PC-3 (cell line): ENCODE measurements around the gene IRF1. TPM values are rescaled to one million over a fixed set of nuclear protein-coding genes. Genes with fewer than 3 reads are reported as not detected.
A peak's percentile ranks its signal among the peaks of the same experiment; 100 is the strongest.

Experiments used
- ATAC-seq: fragments of 200-7000 bp; cut with Tn5 transposase; 2 replicates; pipeline ENCODE4 v1.9.1; 2020; ENCODE audit warnings: mild to moderate bottlenecking, moderate library complexity
- BruUV-seq: library from RNA; stranded (reverse); fragments of 400-500 nt; replicated peaks from 2 replicates; lab custom pipeline; 2021; lab: Mats Ljungman, UMichigan
- CTCF ChIA-PET: fragments of 300-600 bp; sonication (Branson Sonifier 250); formaldehyde crosslinking; loops from one replicate; lab custom pipeline; 2022; ENCODE audit warnings: antibody characterized with exemption; lab: Charles Lee
- POLR2A ChIA-PET: fragments of 300-600 bp; sonication (Branson Sonifier 250); formaldehyde crosslinking; loops from one replicate; lab custom pipeline; 2022; ENCODE audit warnings: antibody characterized with exemption; ENCODE audit not compliant: unreplicated experiment; lab: Charles Lee
- DNase-seq: peaks from one replicate; pipeline ENCODE4 v3.0.0-alpha.2; 2015
- H2AFZ ChIP-seq: fragments of 300-600 bp; sonication (generic); 2 replicates; pipeline ENCODE4 v1.6.0; 2016; ENCODE audit warnings: antibody characterized with exemption, low read length
- H3F3A ChIP-seq: fragments of 300-600 bp; sonication (generic); one replicate; pipeline ENCODE4 v1.6.0; 2017; ENCODE audit warnings: antibody characterized with exemption, low read length, control low read depth, mild to moderate bottlenecking; ENCODE audit not compliant: unreplicated experiment
- H3K27ac ChIP-seq: fragments of 300-600 bp; sonication (generic); 2 replicates; pipeline ENCODE4 v1.5.1; 2016; ENCODE audit warnings: mild to moderate bottlenecking, low read length
- H3K27me3 ChIP-seq: fragments of 300-600 bp; sonication (generic); 2 replicates; pipeline ENCODE4 v1.6.1; 2016; ENCODE audit warnings: low read length, mixed read lengths
- H3K36me3 ChIP-seq: fragments of 300-600 bp; sonication (generic); 2 replicates; pipeline ENCODE4 v1.6.1; 2016; ENCODE audit warnings: low read depth, mixed run types, low read length, mixed read lengths
- H3K4me1 ChIP-seq: fragments of 300-600 bp; sonication (generic); 2 replicates; pipeline ENCODE4 v1.5.1; 2016; ENCODE audit warnings: low read length; ENCODE audit not compliant: insufficient read depth
- H3K4me2 ChIP-seq: fragments of 300-600 bp; sonication (generic); 2 replicates; pipeline ENCODE4 v1.6.0; 2016; ENCODE audit warnings: low read length
- H3K4me3 ChIP-seq: fragments of 300-600 bp; sonication (generic); 2 replicates; pipeline ENCODE4 v1.5.1; 2016; ENCODE audit warnings: mild to moderate bottlenecking, low read length, mixed read lengths
- H3K79me2 ChIP-seq: fragments of 300-600 bp; sonication (generic); 2 replicates; pipeline ENCODE4 v1.6.1; 2017; ENCODE audit warnings: low read length, mixed read lengths
- H3K9ac ChIP-seq: fragments of 300-600 bp; sonication (generic); 2 replicates; pipeline ENCODE4 v1.6.0; 2016; ENCODE audit warnings: mild to moderate bottlenecking, low read length
- H3K9me2 ChIP-seq: fragments of 300-600 bp; sonication (generic); replicated peaks from 2 replicates; pipeline ENCODE4 v1.6.1; 2016; ENCODE audit warnings: mixed run types, low read length, mixed read lengths
- H3K9me3 ChIP-seq: fragments of 300-600 bp; sonication (generic); 2 replicates; pipeline ENCODE4 v1.6.1; 2016; ENCODE audit warnings: low read length, mixed read lengths
- H4K20me1 ChIP-seq: fragments of 300-600 bp; sonication (generic); 2 replicates; pipeline ENCODE4 v1.6.1; 2016; ENCODE audit warnings: low read length, mixed read lengths
- CTCF ChIP-seq: fragments of 300-600 bp; sonication (generic); conservative IDR thresholded peaks from 2 replicates; pipeline ENCODE4 v1.5.1; 2017; ENCODE audit warnings: antibody characterized with exemption, low read depth, mild to moderate bottlenecking, low read length
- EZH2 ChIP-seq: fragments of 300-600 bp; sonication (generic); IDR thresholded peaks from one replicate; pipeline ENCODE4 v1.6.1; 2017; ENCODE audit warnings: antibody characterized with exemption, mild to moderate bottlenecking, low read length; ENCODE audit not compliant: unreplicated experiment
- EZH2phosphoT487 ChIP-seq: fragments of 300-600 bp; sonication (generic); IDR thresholded peaks from 2 replicates; pipeline ENCODE4 v1.6.1; 2018; ENCODE audit warnings: mild to moderate bottlenecking, antibody characterized with exemption, low read length, borderline replicate concordance
- intact Hi-C: fragments of 100-400 bp; cut with micrococcal nuclease; formaldehyde crosslinking; loops from 2 replicates; pipeline ENCODE4 v1.9.0; 2023
- total RNA-seq: library from RNA; depleted of rRNA; stranded (reverse); fragments of >200 nt; gene quantifications from 2 replicates; pipeline ENCODE4 v1.2.3, GENCODE V29; 2014

Gene IRF1
- total RNA-seq, 1 experiment from 2014 or later = 21.1 TPM

GRCh38 chr5:132489051-132489770 is 1.4 kb downstream of the IRF1 start:
- POLR2A ChIA-PET = interaction anchor here (0.6 to 0.7 kb wide), 2 partner anchors 9 to 25 kb away, joined by 3 to 4 read pairs; no protein-coding TSS in a partner anchor
- TSS peak; percentile 47 for BruUV-seq

GRCh38 chr5:132488590-132488989 is 2.0 kb downstream of the IRF1 start:
- no peaks in the 10 kb centered on the region for H3K9me3 ChIP-seq
- ATAC-seq = peak; percentile 21
- H3K9me2 ChIP-seq = no peaks in the 10 kb centered on the region
- H3F3A ChIP-seq = no peaks in the 10 kb centered on the region
- peaks cover 28% of the 10 kb centered on the region for H3K4me1 ChIP-seq
- BruUV-seq = no TSS peak
- ChIA-PET CTCF (no interaction called here), POLR2A (no interaction called here)
- peak overlapping the region; percentile 99 for H3K4me2 ChIP-seq
- peaks cover 31% of the 10 kb centered on the region for H4K20me1 ChIP-seq
- peak overlapping the region; percentile 97 for H3K4me3 ChIP-seq
- intact Hi-C loops = no loop called here
- no peaks in the 10 kb centered on the region for H3K27me3 ChIP-seq
- no peak for TF ChIP-seq EZH2
- H2AFZ ChIP-seq = no peak overlapping the region
- peaks cover 43% of the 10 kb centered on the region for H3K36me3 ChIP-seq
- DNase-seq = peak; percentile 60
- H3K27ac ChIP-seq = no peak overlapping the region
- H3K79me2 ChIP-seq = peaks cover 36% of the 10 kb centered on the region
- H3K9ac ChIP-seq = no peak overlapping the region

More at GRCh38 chr5:132489051-132489770, 1.4 kb downstream of the IRF1 start:
- no peak for TF ChIP-seq EZH2
- no peak for TF ChIP-seq CTCF
- TF ChIP-seq EZH2phosphoT487 = no peak
- peak overlapping the region; percentile 97 for H3K4me3 ChIP-seq
- H3K9me3 ChIP-seq = no peaks in the 10 kb centered on the region
- H3F3A ChIP-seq = no peaks in the 10 kb centered on the region
- intact Hi-C loops = no loop called here
- no peak overlapping the region for H3K27ac ChIP-seq
- peak overlapping the region; percentile 99 for H3K4me2 ChIP-seq
- peaks cover 28% of the 10 kb centered on the region for H3K4me1 ChIP-seq
- peaks cover 36% of the 10 kb centered on the region for H3K79me2 ChIP-seq
- no peaks in the 10 kb centered on the region for H3K9me2 ChIP-seq
- DNase-seq = no peak
- no peaks in the 10 kb centered on the region for H3K27me3 ChIP-seq
- H3K9ac ChIP-seq = peak overlapping the region; percentile 86
- H2AFZ ChIP-seq = no peak overlapping the region
- CTCF ChIA-PET = interaction anchor here (0.7 kb wide), 1 partner anchor 41 kb away, joined by 4 read pairs; no protein-coding TSS in a partner anchor
- ATAC-seq = no peak
- peaks cover 31% of the 10 kb centered on the region for H4K20me1 ChIP-seq
- peaks cover 37% of the 10 kb centered on the region for H3K36me3 ChIP-seq

GRCh38 chr5:132487841-132488555 is 2.6 kb downstream of the IRF1 start:
- H3K4me1 ChIP-seq = peaks cover 28% of the 10 kb centered on the region
- BruUV-seq = no TSS peak
- no peaks in the 10 kb centered on the region for H3K9me2 ChIP-seq
- CTCF ChIA-PET = no interaction called here
- POLR2A ChIA-PET = no interaction called here
- no peak overlapping the region for H2AFZ ChIP-seq
- H3K27ac ChIP-seq = no peak overlapping the region
- no peaks in the 10 kb centered on the region for H3F3A ChIP-seq
- ATAC-seq (no peak), DNase-seq (no peak)
- H3K9ac ChIP-seq = no peak overlapping the region
- peaks cover 31% of the 10 kb centered on the region for H4K20me1 ChIP-seq
- no peaks in the 10 kb centered on the region for H3K27me3 ChIP-seq
- TF ChIP-seq EZH2phosphoT487 (no peak), CTCF (no peak), EZH2 (no peak)
- peaks cover 48% of the 10 kb centered on the region for H3K36me3 ChIP-seq
- peaks cover 36% of the 10 kb centered on the region for H3K79me2 ChIP-seq
- H3K4me3 ChIP-seq = peak overlapping the region; percentile 97; the same call in 1 of the 2 replicates
- H3K9me3 ChIP-seq = no peaks in the 10 kb centered on the region
- intact Hi-C loops = no loop called here
- peak overlapping the region; percentile 99 for H3K4me2 ChIP-seq
